Subcutaneous preadipocyte (primary cell): ENCODE results near the gene ACKR4. TPM values are rescaled to one million over a fixed set of nuclear protein-coding genes. Genes with fewer than 3 reads are reported as not detected.

Source experiments
- total RNA-seq: library from RNA; depleted of rRNA; stranded (reverse); fragments of >200 nt; gene quantifications from 2 replicates; pipeline ENCODE4 v1.2.3, GENCODE V29; 2012

The ACKR4 gene
- 2.5 and 8.1 TPM in 2 replicates for total RNA-seq

GRCh38 chr3:132596816-132597433, at the start of gene ACKR4:
Gene ACKR4 (plus strand): TSS chr3:132597270. CDS start chr3:132600398, 3,128 bp downstream.

Other genes starting within 250 kb of the ACKR4 start
- 79.4 and 105 TPM in 2 replicates for gene DNAJC13, start 179.8 kb upstream of the ACKR4 start, total RNA-seq
- 25.4 and 30.9 TPM in 2 replicates for gene ACAD11, start 62.5 kb downstream of the ACKR4 start, total RNA-seq
- gene UBA5, start 63.1 kb downstream of the ACKR4 start, total RNA-seq: 33.1 and 43.2 TPM in 2 replicates
- 32.3 and 34.5 TPM in 2 replicates for gene NPHP3, start 125.1 kb downstream of the ACKR4 start, total RNA-seq